ENCODE measurements around the gene CHN2. TPM values are rescaled to one million over a fixed set of nuclear protein-coding genes. Genes with fewer than 3 reads are reported as not detected.

CHN2 gene
- total RNA-seq, 4 donors from 2014 or later = 5.6 to 36.7 (median 16.8) TPM

- no peak overlapping the region for H3K27ac ChIP-seq
- no peak for TF ChIP-seq EP300 (IDR thresholded peaks at IDR 0.05; ENCODE audit: low read depth)
- no peak for TF ChIP-seq CTCF (IDR thresholded peaks at IDR 0.05)
- TF ChIP-seq POLR2AphosphoS5 (IDR thresholded peaks at IDR 0.05) = no peak
- TF ChIP-seq POLR2A (IDR thresholded peaks at IDR 0.05) = no peak
- no peak for DNase-seq
- WGBS, 2 donors (ENCODE audit: low coverage in 1 of 2) = 81 to 85% methylated on average over 5 to 8 of the region's 8 CpGs
- no peaks in the 10 kb centered on the region for H3K27me3 ChIP-seq
- no peaks in the 10 kb centered on the region for H3K9me3 ChIP-seq
- H3K4me1 ChIP-seq = peaks cover 0 to 9% (median 0%) of the 10 kb centered on the region in 4 donors
- H3K36me3 ChIP-seq = no peaks in the 10 kb centered on the region
- in situ Hi-C loops (cut with MboI; ENCODE audit: low pct_ligation_motif_present in 1 of 4, low pct_unique_long_range_greater_than_20kb in 1 of 4, low sequenced_read_pairs in 3 of 4) = no loop called here
- no peak overlapping the region for H3K4me3 ChIP-seq
- intact Hi-C loops (cut with DNase I; ENCODE audit: low total_unique reads) = no loop called here
Observed at GRCh38 chr7:29346231-29346978, 151.8 kb downstream of the CHN2 start.

GRCh38 chr7:29349362-29349761 is 154.8 kb downstream of the CHN2 start:
- intact Hi-C loops (cut with DNase I; ENCODE audit: low total_unique reads) (no loop called here), in situ Hi-C loops (cut with MboI; ENCODE audit: low pct_ligation_motif_present in 1 of 4, low pct_unique_long_range_greater_than_20kb in 1 of 4, low sequenced_read_pairs in 3 of 4) (no loop called here)
- Histone ChIP-seq H3K27ac (no peak overlapping the region), H3K4me3 (no peak overlapping the region), H3K4me1 (no peaks in the 10 kb centered on the region), H3K9me3 (no peaks in the 10 kb centered on the region), H3K36me3 (no peaks in the 10 kb centered on the region), H3K27me3 (no peaks in the 10 kb centered on the region)
- TF ChIP-seq POLR2AphosphoS5 (IDR thresholded peaks at IDR 0.05) (no peak), POLR2A (IDR thresholded peaks at IDR 0.05) (no peak), EP300 (IDR thresholded peaks at IDR 0.05; ENCODE audit: low read depth) (no peak), CTCF (IDR thresholded peaks at IDR 0.05) (no peak)
- WGBS, 2 donors (ENCODE audit: low coverage in 1 of 2) = 75 to 76% methylated on average over 4 of the region's 4 CpGs
- no peak for DNase-seq

GRCh38 chr7:29350351-29350750 is 155.8 kb downstream of the CHN2 start:
- no peak overlapping the region for H3K27ac ChIP-seq
- intact Hi-C loops (cut with DNase I; ENCODE audit: low total_unique reads) (no loop called here), in situ Hi-C loops (cut with MboI; ENCODE audit: low pct_ligation_motif_present in 1 of 4, low pct_unique_long_range_greater_than_20kb in 1 of 4, low sequenced_read_pairs in 3 of 4) (no loop called here)
- no peak for DNase-seq
- H3K4me3 ChIP-seq = no peak overlapping the region
- TF ChIP-seq POLR2AphosphoS5 (IDR thresholded peaks at IDR 0.05) = no peak
- no peak for TF ChIP-seq CTCF (IDR thresholded peaks at IDR 0.05)
- TF ChIP-seq EP300 (IDR thresholded peaks at IDR 0.05; ENCODE audit: low read depth) = no peak
- no peak for TF ChIP-seq POLR2A (IDR thresholded peaks at IDR 0.05)
- no peaks in the 10 kb centered on the region for H3K36me3 ChIP-seq
- H3K4me1 ChIP-seq = no peaks in the 10 kb centered on the region
- no peaks in the 10 kb centered on the region for H3K27me3 ChIP-seq
- no peaks in the 10 kb centered on the region for H3K9me3 ChIP-seq
- 80 to 89% methylated on average over 3 of the region's 3 CpGs for WGBS, 2 donors (ENCODE audit: low coverage in 1 of 2)

- 62 to 72% methylated on average over 2 to 4 of the region's 4 CpGs for WGBS, 2 donors (ENCODE audit: low coverage in 1 of 2)
Observed at GRCh38 chr7:29352041-29352440, 157.5 kb downstream of the CHN2 start.

More at GRCh38 chr7:29352041-29352440, 157.5 kb downstream of the CHN2 start:
- H3K4me3 ChIP-seq = no peak overlapping the region
- in situ Hi-C loops (cut with MboI; ENCODE audit: low pct_ligation_motif_present in 1 of 4, low pct_unique_long_range_greater_than_20kb in 1 of 4, low sequenced_read_pairs in 3 of 4) = no loop called here
- H3K4me1 ChIP-seq = no peaks in the 10 kb centered on the region
- no peak for TF ChIP-seq CTCF (IDR thresholded peaks at IDR 0.05)
- no peak for TF ChIP-seq POLR2AphosphoS5 (IDR thresholded peaks at IDR 0.05)
- no peak for TF ChIP-seq EP300 (IDR thresholded peaks at IDR 0.05; ENCODE audit: low read depth)
- no peak for TF ChIP-seq POLR2A (IDR thresholded peaks at IDR 0.05)
- intact Hi-C loops (cut with DNase I; ENCODE audit: low total_unique reads) = no loop called here
- no peaks in the 10 kb centered on the region for H3K9me3 ChIP-seq
- no peaks in the 10 kb centered on the region for H3K36me3 ChIP-seq
- H3K27ac ChIP-seq = no peak overlapping the region
- no peak for DNase-seq
- no peaks in the 10 kb centered on the region for H3K27me3 ChIP-seq

Data from transverse colon (tissue), 4 donors.